BLaER1 (cell line): ENCODE data around the gene OTX2.

Experiments used
- H3K27ac ChIP-seq: shearing (Covaris generic); formaldehyde crosslinking; 2 replicates; pipeline ENCODE4 v1.8.1; 2022
- H3K27me3 ChIP-seq: shearing (Covaris generic); formaldehyde crosslinking; 2 replicates; pipeline ENCODE4 v1.8.1; 2022
- H3K36me3 ChIP-seq: shearing (Covaris generic); formaldehyde crosslinking; 2 replicates; pipeline ENCODE4 v1.8.1; 2022
- H3K4me1 ChIP-seq: shearing (Covaris generic); formaldehyde crosslinking; 2 replicates; pipeline ENCODE4 v1.8.1; 2022
- H3K4me2 ChIP-seq: shearing (Covaris generic); formaldehyde crosslinking; 2 replicates; pipeline ENCODE4 v1.8.1; 2022
- H3K4me3 ChIP-seq: shearing (Covaris generic); formaldehyde crosslinking; 2 replicates; pipeline ENCODE4 v1.8.1; 2022
- H3K9ac ChIP-seq: shearing (Covaris generic); formaldehyde crosslinking; 2 replicates; pipeline ENCODE4 v1.8.1; 2022
- H3K9me3 ChIP-seq: shearing (Covaris generic); formaldehyde crosslinking; 2 replicates; pipeline ENCODE4 v1.8.1; 2022
- H4K20me1 ChIP-seq: shearing (Covaris generic); formaldehyde crosslinking; 2 replicates; pipeline ENCODE4 v1.8.1; 2022
- Cebpa-rat ChIP-seq: shearing (Covaris generic); IDR thresholded peaks from 2 replicates; pipeline ENCODE4 v1.8.1; 2022

Gene OTX2

GRCh38 chr14:56796259-56796658, 14.0 kb downstream of the OTX2 start:
- no peak overlapping the region for H3K4me3 ChIP-seq
- no peak for TF ChIP-seq Cebpa-rat
- no peaks in the 10 kb centered on the region for H4K20me1 ChIP-seq
- H3K4me2 ChIP-seq, result no peak overlapping the region
- H3K36me3 ChIP-seq, result no peaks in the 10 kb centered on the region
- H3K9me3 ChIP-seq, result peaks cover 43% of the 10 kb centered on the region
- no peak overlapping the region for H3K27ac ChIP-seq
- no peaks in the 10 kb centered on the region for H3K4me1 ChIP-seq
- H3K27me3 ChIP-seq, result no peaks in the 10 kb centered on the region; the same call in 1 of the 2 replicates
- no peak overlapping the region for H3K9ac ChIP-seq

- Histone ChIP-seq H3K9ac (no peak overlapping the region), H3K27ac (no peak overlapping the region), H3K36me3 (no peaks in the 10 kb centered on the region), H3K4me3 (no peak overlapping the region), H3K4me2 (no peak overlapping the region), H4K20me1 (no peaks in the 10 kb centered on the region), H3K27me3 (no peaks in the 10 kb centered on the region; the same call in 1 of the 2 replicates), H3K4me1 (no peaks in the 10 kb centered on the region), H3K9me3 (peaks cover 43% of the 10 kb centered on the region)
- no peak for TF ChIP-seq Cebpa-rat
Observed at GRCh38 chr14:56795284-56795622, 15.0 kb downstream of the OTX2 start.

DNA sequence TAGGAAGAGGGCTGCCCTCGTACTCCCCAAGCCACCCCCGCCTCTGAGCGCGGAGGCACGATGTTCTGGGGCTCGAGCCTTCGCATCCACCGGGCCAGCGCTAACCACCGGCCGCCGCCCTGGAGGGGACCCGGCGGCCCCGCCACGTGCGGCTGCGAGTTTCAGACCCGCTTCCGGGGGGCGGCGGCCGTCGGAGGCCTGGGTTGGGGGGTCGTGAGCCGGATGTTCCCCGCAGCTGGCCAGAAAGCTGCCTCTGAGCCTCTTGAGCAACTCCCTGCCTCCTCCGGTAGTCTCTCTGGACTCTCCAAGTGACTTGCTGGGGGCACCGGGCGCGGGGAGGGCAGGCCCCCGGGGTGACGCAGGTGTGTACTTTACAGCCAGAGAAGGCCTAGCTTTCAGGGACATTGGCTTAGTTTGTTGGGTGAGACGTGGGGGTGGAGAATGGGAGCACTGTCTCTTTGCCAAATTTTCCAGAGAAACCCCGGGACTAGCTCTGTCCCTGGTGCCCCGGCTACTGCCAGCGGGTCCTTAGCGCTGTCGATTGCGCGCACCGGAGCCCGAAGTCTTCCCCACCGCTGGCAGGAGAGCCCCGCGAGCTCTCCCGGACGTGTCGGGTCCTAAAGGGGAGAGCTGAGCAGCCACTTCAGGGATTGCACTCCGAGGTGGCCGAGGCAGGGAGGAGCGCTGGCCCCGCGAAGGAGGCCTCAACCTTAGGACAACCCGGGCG, 15.6 kb downstream of the OTX2 start:
- H3K36me3 ChIP-seq, result no peaks in the 10 kb centered on the region
- no peaks in the 10 kb centered on the region; the same call in 1 of the 2 replicates for H3K27me3 ChIP-seq
- H3K9ac ChIP-seq, result no peak overlapping the region
- no peak overlapping the region for H3K4me3 ChIP-seq
- TF ChIP-seq Cebpa-rat, result no peak
- no peak overlapping the region for H3K4me2 ChIP-seq
- peaks cover 43% of the 10 kb centered on the region for H3K9me3 ChIP-seq
- H3K4me1 ChIP-seq, result no peaks in the 10 kb centered on the region
- H3K27ac ChIP-seq, result no peak overlapping the region
- H4K20me1 ChIP-seq, result no peaks in the 10 kb centered on the region

GRCh38 chr14:56794088-56794556, 16.2 kb downstream of the OTX2 start:
- H3K27ac ChIP-seq, result no peak overlapping the region
- H3K36me3 ChIP-seq, result no peaks in the 10 kb centered on the region
- H4K20me1 ChIP-seq, result no peaks in the 10 kb centered on the region
- no peak overlapping the region for H3K9ac ChIP-seq
- H3K27me3 ChIP-seq, result no peaks in the 10 kb centered on the region; the same call in 1 of the 2 replicates
- peaks cover 40% of the 10 kb centered on the region for H3K9me3 ChIP-seq
- no peak overlapping the region for H3K4me3 ChIP-seq
- no peak for TF ChIP-seq Cebpa-rat
- no peak overlapping the region for H3K4me2 ChIP-seq
- no peaks in the 10 kb centered on the region for H3K4me1 ChIP-seq

- H3K27ac ChIP-seq, result no peak overlapping the region
- no peak overlapping the region for H3K4me2 ChIP-seq
- H3K4me3 ChIP-seq, result no peak overlapping the region
- no peak for TF ChIP-seq Cebpa-rat
- H3K9me3 ChIP-seq, result peaks cover 11% of the 10 kb centered on the region
- H4K20me1 ChIP-seq, result no peaks in the 10 kb centered on the region
- no peaks in the 10 kb centered on the region for H3K27me3 ChIP-seq
- no peaks in the 10 kb centered on the region for H3K36me3 ChIP-seq
- no peaks in the 10 kb centered on the region for H3K4me1 ChIP-seq
- no peak overlapping the region for H3K9ac ChIP-seq
Observed at GRCh38 chr14:56789955-56790354, 20.3 kb downstream of the OTX2 start.

- Histone ChIP-seq H3K4me3 (no peak overlapping the region), H3K4me1 (no peaks in the 10 kb centered on the region), H3K4me2 (no peak overlapping the region), H3K9ac (no peak overlapping the region), H3K9me3 (no peaks in the 10 kb centered on the region), H4K20me1 (no peaks in the 10 kb centered on the region), H3K27ac (no peak overlapping the region), H3K27me3 (no peaks in the 10 kb centered on the region), H3K36me3 (no peaks in the 10 kb centered on the region)
- TF ChIP-seq Cebpa-rat, result no peak
Observed at GRCh38 chr14:56787530-56787929, 22.7 kb downstream of the OTX2 start.

DNA sequence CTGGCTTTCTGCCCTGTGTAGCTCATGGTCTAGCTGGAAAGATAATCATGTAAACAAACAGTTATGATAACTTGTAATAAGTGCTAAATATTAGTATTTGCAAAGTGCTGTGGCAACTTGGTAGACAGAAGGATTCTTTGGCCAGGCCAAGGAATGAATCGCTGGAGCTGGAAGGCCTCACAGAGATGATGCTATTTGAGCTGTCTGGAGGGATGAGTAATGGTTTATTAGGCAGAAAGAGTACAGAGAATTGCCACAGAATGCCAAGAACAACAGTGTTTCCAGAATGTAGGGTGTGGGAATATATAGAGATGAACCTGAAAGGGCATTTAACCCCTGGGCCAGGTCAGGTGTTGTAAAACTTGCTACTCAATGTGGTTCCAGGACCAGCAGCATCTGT, 27.6 kb downstream of the OTX2 start:
- Histone ChIP-seq H3K9ac (no peak overlapping the region), H4K20me1 (no peaks in the 10 kb centered on the region), H3K9me3 (no peaks in the 10 kb centered on the region), H3K4me3 (no peak overlapping the region), H3K27me3 (no peaks in the 10 kb centered on the region), H3K4me1 (no peaks in the 10 kb centered on the region), H3K27ac (no peak overlapping the region), H3K4me2 (no peak overlapping the region), H3K36me3 (no peaks in the 10 kb centered on the region)
- TF ChIP-seq Cebpa-rat, result no peak

DNA sequence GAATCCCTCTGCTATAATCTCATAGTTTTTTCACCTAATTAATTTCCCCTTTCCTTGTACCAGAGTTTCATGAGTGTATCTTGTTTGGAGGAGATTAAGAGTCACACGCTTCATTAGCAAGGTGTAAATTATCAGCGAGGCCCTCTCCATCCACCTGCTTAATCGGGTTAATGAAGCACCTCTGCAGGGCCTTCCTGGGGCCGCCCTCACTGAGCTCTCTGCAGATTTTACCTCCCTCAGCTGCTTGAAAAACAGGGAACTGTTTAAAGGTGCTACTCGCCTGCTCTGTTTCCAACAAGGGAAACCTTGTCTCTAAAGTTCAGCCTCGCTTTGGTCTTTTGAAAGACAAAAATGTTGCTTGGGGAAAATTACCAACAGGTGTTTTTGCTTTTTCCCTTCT, 35.8 kb downstream of the OTX2 start:
- Histone ChIP-seq H3K27ac (no peak overlapping the region), H3K4me3 (no peak overlapping the region), H4K20me1 (no peaks in the 10 kb centered on the region), H3K4me1 (no peaks in the 10 kb centered on the region), H3K9me3 (no peaks in the 10 kb centered on the region), H3K4me2 (no peak overlapping the region), H3K9ac (no peak overlapping the region), H3K27me3 (no peaks in the 10 kb centered on the region), H3K36me3 (no peaks in the 10 kb centered on the region)
- TF ChIP-seq Cebpa-rat, result no peak

DNA sequence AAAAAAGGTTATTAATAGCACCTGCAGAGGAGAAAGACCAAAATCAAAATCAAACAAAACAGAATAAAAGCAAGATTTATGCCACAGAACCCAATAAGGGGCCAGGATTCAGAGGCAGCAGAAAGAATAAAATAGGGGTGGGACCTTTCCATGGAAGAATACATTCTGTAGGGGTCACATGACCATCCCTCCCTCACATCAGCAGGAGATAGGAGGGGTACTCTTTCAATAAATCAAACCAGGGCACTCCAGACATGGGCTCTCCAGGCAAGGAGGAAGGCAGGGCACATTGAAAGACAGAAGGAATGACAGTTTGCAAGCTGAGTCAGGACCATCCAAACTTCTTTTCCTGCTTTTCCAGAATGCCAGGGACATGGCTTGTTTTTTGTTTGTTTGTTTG, 39.8 kb downstream of the OTX2 start:
- Histone ChIP-seq H4K20me1 (no peaks in the 10 kb centered on the region), H3K27me3 (no peaks in the 10 kb centered on the region), H3K4me2 (no peak overlapping the region), H3K36me3 (no peaks in the 10 kb centered on the region), H3K4me1 (no peaks in the 10 kb centered on the region), H3K9ac (no peak overlapping the region), H3K9me3 (no peaks in the 10 kb centered on the region), H3K27ac (no peak overlapping the region), H3K4me3 (no peak overlapping the region)
- no peak for TF ChIP-seq Cebpa-rat

DNA sequence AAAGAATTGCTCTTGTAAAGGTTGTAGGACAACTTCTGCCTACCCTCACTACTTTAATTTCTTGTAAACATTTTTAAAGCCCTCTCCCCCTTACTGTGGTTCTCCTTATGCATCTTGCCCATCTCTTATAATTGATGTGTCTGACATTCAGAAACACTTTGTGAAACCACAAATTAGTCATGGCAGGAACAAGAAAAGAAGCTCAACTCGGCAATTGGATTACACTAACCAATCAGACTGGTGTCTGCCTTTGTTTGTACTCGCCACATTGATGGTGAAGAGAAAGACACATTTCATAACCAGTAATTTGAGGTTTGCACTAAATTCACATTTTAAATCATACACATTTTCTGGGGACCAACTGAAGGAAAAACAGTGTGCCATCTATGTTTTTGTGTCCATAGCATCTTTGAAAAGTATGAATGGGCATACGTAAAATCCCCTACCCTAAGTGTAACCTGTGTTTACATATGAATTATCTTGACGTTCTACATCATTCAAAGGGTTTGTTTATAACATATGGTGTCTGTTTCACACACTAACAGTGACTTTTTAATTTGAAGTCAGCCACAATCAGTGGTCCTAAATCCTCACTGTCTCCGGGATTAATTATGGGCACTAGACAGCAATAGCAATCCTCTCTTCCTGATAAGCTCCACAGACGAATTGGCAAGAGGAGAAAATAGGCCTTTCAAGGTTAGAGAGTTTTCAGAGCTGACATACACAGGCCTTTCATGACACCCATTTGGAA, 49.9 kb downstream of the OTX2 start:
- no peak for TF ChIP-seq Cebpa-rat
- no peak overlapping the region for H3K27ac ChIP-seq

More for the DNA sequence above, 49.9 kb downstream of the OTX2 start:
- H3K27me3 ChIP-seq, result no peaks in the 10 kb centered on the region
- H3K4me2 ChIP-seq, result no peak overlapping the region
- H3K4me1 ChIP-seq, result no peaks in the 10 kb centered on the region
- no peaks in the 10 kb centered on the region for H3K9me3 ChIP-seq
- H3K36me3 ChIP-seq, result no peaks in the 10 kb centered on the region
- no peak overlapping the region for H3K9ac ChIP-seq
- no peak overlapping the region for H3K4me3 ChIP-seq
- H4K20me1 ChIP-seq, result no peaks in the 10 kb centered on the region
